HG03196 (cell line): Measurements from ENCODE around the gene DEK.

Experiments used
- ATAC-seq: cut with Tn5 transposase; IDR thresholded peaks from one replicate; pipeline ENCODE4 v1.9.1; 2021; ENCODE audit not compliant: unreplicated experiment

Gene DEK

GRCh38 chr6:18266523-18266912 lies 2.2 kb upstream of the DEK start:
- no peak for ATAC-seq

- ATAC-seq, result no peak
Measured at GRCh38 chr6:18265787-18266522, 1.6 kb upstream of the DEK start.

- no peak for ATAC-seq
Measured at GRCh38 chr6:18264923-18265377, 620 bp upstream of the DEK start.

GRCh38 chr6:18263418-18264218 lies 712 bp downstream of the DEK start:
- ATAC-seq, result peak; percentile 13

- peak; percentile 65 for ATAC-seq
Measured at GRCh38 chr6:18262702-18263417, 1.5 kb downstream of the DEK start.

- ATAC-seq, result no peak
Measured at GRCh38 chr6:18261877-18262276, 2.5 kb downstream of the DEK start.

- peak; percentile 33 for ATAC-seq
Measured at GRCh38 chr6:18260448-18261106, 3.8 kb downstream of the DEK start.

GRCh38 chr6:18259675-18260447 lies 4.5 kb downstream of the DEK start:
- ATAC-seq, result no peak

- no peak for ATAC-seq
Measured at GRCh38 chr6:18254793-18255192, 9.5 kb downstream of the DEK start.

- ATAC-seq, result no peak
Measured at GRCh38 chr6:18253635-18254034, 10.7 kb downstream of the DEK start.

GRCh38 chr6:18249271-18249670 lies 15.1 kb downstream of the DEK start:
- ATAC-seq, result no peak

GRCh38 chr6:18248698-18249097 lies 15.6 kb downstream of the DEK start:
- ATAC-seq, result no peak

- ATAC-seq, result no peak
Measured at GRCh38 chr6:18247002-18247401, 17.3 kb downstream of the DEK start.

GRCh38 chr6:18246205-18246604 lies 18.1 kb downstream of the DEK start:
- no peak for ATAC-seq

GRCh38 chr6:18245642-18246041 lies 18.7 kb downstream of the DEK start:
- ATAC-seq, result no peak

- no peak for ATAC-seq
Measured at GRCh38 chr6:18245079-18245478, 19.3 kb downstream of the DEK start.

GRCh38 chr6:18244251-18244650 lies 20.1 kb downstream of the DEK start:
- no peak for ATAC-seq

- ATAC-seq, result no peak
Measured at GRCh38 chr6:18243302-18243893, 20.9 kb downstream of the DEK start.

- ATAC-seq, result no peak
Measured at GRCh38 chr6:18242062-18242851, 22.1 kb downstream of the DEK start.
